A673 (cell line): ENCODE data around the gene SDHC. TPM values are rescaled to one million over a fixed set of nuclear protein-coding genes. Genes with fewer than 3 reads are reported as not detected.

Experiments used
- BruUV-seq: library from RNA; stranded (reverse); fragments of 400-500 nt; replicated peaks from 2 replicates; lab custom pipeline; 2021; lab: Mats Ljungman, UMichigan
- CTCF ChIA-PET: fragments of 300-600 bp; sonication (Branson Sonifier 250); formaldehyde crosslinking; loops from one replicate; lab custom pipeline; 2022; ENCODE audit warnings: antibody characterized with exemption; lab: Charles Lee
- POLR2A ChIA-PET: fragments of 300-600 bp; sonication (Branson Sonifier 250); formaldehyde crosslinking; loops from one replicate; lab custom pipeline; 2022; ENCODE audit warnings: antibody characterized with exemption; ENCODE audit not compliant: low non-redundant PET; lab: Charles Lee
- DNase-seq: peaks from one replicate; pipeline ENCODE4 v3.0.0-alpha.2; 2015; ENCODE audit warnings: low spot score
- H3K27ac ChIP-seq: fragments of 200-600 bp; sonication (generic); 2 replicates; pipeline ENCODE4 v1.5.1; 2016; ENCODE audit warnings: mixed run types, low read depth, mild to moderate bottlenecking, mixed read lengths, antibody characterized with exemption, low read length; ENCODE audit not compliant: poor library complexity, severe bottlenecking
- H3K27me3 ChIP-seq: fragments of 200-600 bp; sonication (generic); replicated peaks from 2 replicates; pipeline ENCODE4 v1.6.1; 2017; ENCODE audit warnings: mixed run types, low read depth, mild to moderate bottlenecking, mixed read lengths, antibody characterized with exemption, low read length; ENCODE audit not compliant: insufficient read depth, poor library complexity
- H3K36me3 ChIP-seq: fragments of 200-600 bp; sonication (generic); 2 replicates; pipeline ENCODE4 v1.6.1; 2016; ENCODE audit warnings: mixed run types, mild to moderate bottlenecking, mixed read lengths, antibody characterized with exemption, low read length; ENCODE audit not compliant: insufficient read depth, poor library complexity, severe bottlenecking
- H3K4me1 ChIP-seq: fragments of 200-600 bp; sonication (generic); 2 replicates; pipeline ENCODE4 v1.6.1; 2017; ENCODE audit warnings: mixed run types, mild to moderate bottlenecking, mixed read lengths, antibody characterized with exemption, low read length; ENCODE audit not compliant: insufficient read depth, poor library complexity, severe bottlenecking
- H3K4me3 ChIP-seq: fragments of 200-600 bp; sonication (generic); 2 replicates; pipeline ENCODE4 v1.5.1; 2016; ENCODE audit warnings: low read depth, mixed run types, mild to moderate bottlenecking, mixed read lengths, low read length; ENCODE audit not compliant: poor library complexity, severe bottlenecking
- H3K9me3 ChIP-seq: fragments of 200-600 bp; sonication (generic); 2 replicates; pipeline ENCODE4 v1.6.1; 2016; ENCODE audit warnings: mixed run types, low read depth, mild to moderate bottlenecking, mixed read lengths, antibody characterized with exemption, low read length; ENCODE audit not compliant: poor library complexity, severe bottlenecking
- EZH2 ChIP-seq: fragments of 200-600 bp; sonication (generic); IDR thresholded peaks from 2 replicates; pipeline ENCODE4 v1.6.1; 2017; ENCODE audit warnings: borderline replicate concordance, low read depth, mild to moderate bottlenecking, mixed read lengths, antibody characterized with exemption, low read length; ENCODE audit not compliant: poor library complexity, severe bottlenecking
- intact Hi-C: fragments of 100-400 bp; cut with micrococcal nuclease; formaldehyde crosslinking; loops from one replicate; pipeline ENCODE4 v1.10.0; 2022; ENCODE audit not compliant: unreplicated experiment
- total RNA-seq: library from RNA; stranded (reverse); gene quantifications from 2 replicates; pipeline ENCODE4 v1.2.3, GENCODE V29; 2021
- TF ChIP-seq, protein P1 (sequence below): fragments of 300-800, 200-600 bp; sonication (generic); conservative IDR thresholded peaks from 2 replicates; pipeline ENCODE4 v1.5.1; 2017; ENCODE audit warnings: low read depth, mild to moderate bottlenecking, antibody characterized with exemption, low read length, moderate library complexity, mixed read lengths

SDHC gene
- total RNA-seq, 1 experiment from 2014 or later: 228 TPM

DNA sequence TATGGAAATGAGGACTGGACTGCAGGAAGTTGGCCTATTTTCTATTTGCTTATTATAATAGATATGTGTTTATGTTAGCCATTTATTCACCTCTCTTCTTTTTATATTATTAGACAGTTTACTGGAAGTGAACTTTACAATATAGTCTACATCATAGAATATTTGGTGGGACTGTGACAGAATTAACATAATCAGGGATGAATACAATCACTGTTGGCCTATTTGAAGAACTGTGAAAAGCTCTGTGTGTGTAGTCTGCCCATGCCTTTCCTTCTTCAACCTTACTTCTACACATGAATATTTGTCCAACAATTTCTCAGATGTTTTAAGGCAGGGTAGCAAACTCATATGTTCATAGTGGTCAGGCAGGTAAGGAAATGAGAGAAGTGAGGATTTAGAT, 16.8 kb upstream of the SDHC start:
- Histone ChIP-seq H3K36me3 (no peaks in the 10 kb centered on the region), H3K27me3 (no peaks in the 10 kb centered on the region), H3K9me3 (no peaks in the 10 kb centered on the region), H3K27ac (no peak overlapping the region), H3K4me3 (no peak overlapping the region), H3K4me1 (no peaks in the 10 kb centered on the region)
- DNase-seq: no peak
- TF ChIP-seq, protein P1, sequence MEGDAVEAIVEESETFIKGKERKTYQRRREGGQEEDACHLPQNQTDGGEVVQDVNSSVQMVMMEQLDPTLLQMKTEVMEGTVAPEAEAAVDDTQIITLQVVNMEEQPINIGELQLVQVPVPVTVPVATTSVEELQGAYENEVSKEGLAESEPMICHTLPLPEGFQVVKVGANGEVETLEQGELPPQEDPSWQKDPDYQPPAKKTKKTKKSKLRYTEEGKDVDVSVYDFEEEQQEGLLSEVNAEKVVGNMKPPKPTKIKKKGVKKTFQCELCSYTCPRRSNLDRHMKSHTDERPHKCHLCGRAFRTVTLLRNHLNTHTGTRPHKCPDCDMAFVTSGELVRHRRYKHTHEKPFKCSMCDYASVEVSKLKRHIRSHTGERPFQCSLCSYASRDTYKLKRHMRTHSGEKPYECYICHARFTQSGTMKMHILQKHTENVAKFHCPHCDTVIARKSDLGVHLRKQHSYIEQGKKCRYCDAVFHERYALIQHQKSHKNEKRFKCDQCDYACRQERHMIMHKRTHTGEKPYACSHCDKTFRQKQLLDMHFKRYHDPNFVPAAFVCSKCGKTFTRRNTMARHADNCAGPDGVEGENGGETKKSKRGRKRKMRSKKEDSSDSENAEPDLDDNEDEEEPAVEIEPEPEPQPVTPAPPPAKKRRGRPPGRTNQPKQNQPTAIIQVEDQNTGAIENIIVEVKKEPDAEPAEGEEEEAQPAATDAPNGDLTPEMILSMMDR: no peak
- no peak for TF ChIP-seq EZH2
- no TSS peak for BruUV-seq
- CTCF ChIA-PET: interaction anchor here (0.6 kb wide), 1 partner anchor 15 kb away, joined by 5 read pairs; no protein-coding TSS in a partner anchor
- intact Hi-C loops: no loop called here
- POLR2A ChIA-PET: no interaction called here

DNA sequence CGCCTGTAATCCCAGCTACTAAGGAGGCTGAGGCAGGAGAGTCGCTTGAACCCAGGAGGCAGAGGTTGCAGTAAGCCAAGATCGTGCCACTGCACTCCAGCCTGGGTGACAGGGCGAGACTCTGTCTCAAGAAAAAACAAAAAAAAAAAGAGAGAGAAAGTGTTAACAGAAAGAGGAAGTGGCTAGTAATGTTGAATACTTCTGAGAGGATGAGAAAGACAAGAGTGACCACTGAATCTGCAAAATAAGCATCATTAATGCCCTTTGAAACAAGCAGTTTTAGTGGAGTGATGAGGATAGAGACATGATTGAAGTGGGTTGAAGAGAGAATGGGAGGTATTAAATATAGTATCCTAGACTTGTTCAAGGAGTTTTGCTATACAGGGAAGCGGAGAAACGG, 16.1 kb upstream of the SDHC start:
- TF ChIP-seq, protein P1: no peak
- TF ChIP-seq EZH2: no peak
- Histone ChIP-seq H3K9me3 (no peaks in the 10 kb centered on the region), H3K27me3 (no peaks in the 10 kb centered on the region), H3K4me3 (no peak overlapping the region), H3K4me1 (no peaks in the 10 kb centered on the region), H3K36me3 (no peaks in the 10 kb centered on the region), H3K27ac (no peak overlapping the region)
- CTCF ChIA-PET: no interaction called here
- DNase-seq: no peak
- BruUV-seq: no TSS peak
- intact Hi-C loops: no loop called here
- POLR2A ChIA-PET: no interaction called here

DNA sequence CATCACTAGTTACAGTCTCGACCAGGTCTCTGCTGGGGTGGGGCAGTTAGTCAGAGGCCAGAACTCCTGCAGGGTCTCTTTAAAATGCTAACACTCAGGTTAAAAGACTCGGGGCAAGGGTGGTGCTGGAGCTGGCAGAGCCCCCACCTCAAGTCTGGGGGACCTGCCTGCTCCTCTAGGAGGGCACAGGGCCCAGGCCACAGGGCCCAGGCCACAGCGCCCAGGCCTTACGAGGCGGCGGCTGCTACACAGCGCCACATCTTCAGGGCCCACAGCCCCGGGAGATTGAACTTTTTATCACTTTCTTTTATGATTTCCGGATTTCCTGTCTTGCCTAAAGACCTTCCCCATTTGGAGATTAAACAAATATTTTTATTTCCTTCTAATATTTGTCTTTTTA, 14.8 kb upstream of the SDHC start:
- peak; percentile 26 for DNase-seq
- intact Hi-C loops: no loop called here
- peak overlapping the region; percentile 28 for H3K27ac ChIP-seq
- no peaks in the 10 kb centered on the region for H3K9me3 ChIP-seq
- CTCF ChIA-PET: no interaction called here
- no peak for TF ChIP-seq EZH2
- TF ChIP-seq, protein P1: no peak
- H3K4me3 ChIP-seq: no peak overlapping the region
- no peaks in the 10 kb centered on the region for H3K27me3 ChIP-seq
- no peaks in the 10 kb centered on the region for H3K4me1 ChIP-seq
- no TSS peak for BruUV-seq
- no peaks in the 10 kb centered on the region for H3K36me3 ChIP-seq
- POLR2A ChIA-PET: no interaction called here
